OCI-LY3 (cell line): ENCODE results near the gene WNT11.

ENCODE experiments used
- H2AFZ ChIP-seq: fragments of 200-600, 300-600 bp; shearing (Covaris generic); 2 replicates; pipeline ENCODE4 v1.6.0; 2014; ENCODE audit warnings: antibody characterized with exemption, low read depth, low read length
- H3K27ac ChIP-seq: fragments of 200-600, 300-600 bp; sonication (generic); 2 replicates; pipeline ENCODE4 v1.5.1; 2014; ENCODE audit warnings: mild to moderate bottlenecking, low read length, moderate library complexity, mixed read lengths
- H3K27me3 ChIP-seq: fragments of 200-600, 300-600 bp; sonication (generic); 2 replicates; pipeline ENCODE4 v1.6.1; 2014; ENCODE audit warnings: low read depth, low read length, mixed read lengths
- H3K36me3 ChIP-seq: fragments of 200-600, 300-600 bp; sonication (generic); replicated peaks from 2 replicates; pipeline ENCODE3; 2014; ENCODE audit warnings: low read depth, low read length, mixed read lengths
- H3K4me1 ChIP-seq: fragments of 300-600, 200-600 bp; sonication (generic); 2 replicates; pipeline ENCODE4 v1.6.1; 2014; ENCODE audit warnings: low read length, mixed read lengths
- H3K4me2 ChIP-seq: fragments of 200-600, 300-600 bp; sonication (generic); 2 replicates; pipeline ENCODE4 v1.6.1; 2014; ENCODE audit warnings: low read length, mixed read lengths
- H3K4me3 ChIP-seq: fragments of 300-600, 200-600 bp; sonication (generic); 2 replicates; pipeline ENCODE4 v1.5.1; 2014; ENCODE audit warnings: antibody characterized with exemption, mild to moderate bottlenecking, low read length, moderate library complexity
- H3K79me2 ChIP-seq: fragments of 300-600, 200-600 bp; shearing (Covaris generic); 2 replicates; pipeline ENCODE4 v1.6.1; 2014; ENCODE audit warnings: mild to moderate bottlenecking, low read length, mixed read lengths
- H3K9ac ChIP-seq: fragments of 300-600, 200-600 bp; shearing (Covaris generic); 2 replicates; pipeline ENCODE4 v1.6.0; 2014; ENCODE audit warnings: mild to moderate bottlenecking, low read length, moderate library complexity
- H3K9me3 ChIP-seq: fragments of 200-600, 300-600 bp; shearing (Covaris generic); 2 replicates; pipeline ENCODE4 v1.6.1; 2014; ENCODE audit warnings: low read length, mixed read lengths; ENCODE audit not compliant: insufficient read depth
- H4K20me1 ChIP-seq: fragments of 200-600, 300-600 bp; sonication (generic); 2 replicates; pipeline ENCODE4 v1.6.1; 2016; ENCODE audit warnings: low read length, mixed read lengths; ENCODE audit not compliant: insufficient read depth
- EZH2phosphoT487 ChIP-seq: fragments of 200-600 bp; shearing (Covaris generic); IDR thresholded peaks from 2 replicates; pipeline ENCODE4 v1.6.1; 2018; ENCODE audit warnings: antibody characterized with exemption, mixed run types, low read depth
- TF ChIP-seq, protein P1 (sequence below): fragments of 200-600, 300-600 bp; sonication (generic); IDR thresholded peaks from 2 replicates; pipeline ENCODE4 v1.5.1; 2014; ENCODE audit warnings: antibody characterized with exemption, low read length, low read depth

The WNT11 gene

DNA sequence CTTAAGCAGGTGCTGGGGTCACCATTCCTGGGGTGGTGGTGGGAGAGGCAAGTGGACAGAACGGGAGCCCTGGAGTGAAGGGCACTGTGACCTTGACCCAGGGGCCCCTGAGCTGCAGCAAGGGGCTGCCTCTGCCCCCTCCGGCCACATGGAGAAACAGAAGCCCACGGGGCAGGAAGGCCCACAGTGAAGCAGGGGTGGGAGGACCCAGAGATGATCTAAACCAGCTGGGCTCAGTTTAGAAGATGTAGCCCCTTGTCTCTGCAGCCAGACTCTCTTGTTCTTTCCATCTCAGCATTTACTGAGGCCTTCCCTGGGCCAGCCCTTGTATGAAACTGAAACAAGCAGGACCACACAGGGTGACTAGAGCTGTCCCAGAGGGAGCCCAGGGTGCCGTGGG, 30.5 kb downstream of the WNT11 start:
- Histone ChIP-seq H4K20me1 (no peaks in the 10 kb centered on the region), H3K9me3 (no peaks in the 10 kb centered on the region), H3K36me3 (no peaks in the 10 kb centered on the region), H3K4me3 (no peak overlapping the region), H3K9ac (no peak overlapping the region), H3K27me3 (no peaks in the 10 kb centered on the region), H3K4me2 (no peak overlapping the region), H3K4me1 (no peaks in the 10 kb centered on the region), H3K79me2 (no peaks in the 10 kb centered on the region), H3K27ac (no peak overlapping the region), H2AFZ (no peak overlapping the region)
- TF ChIP-seq EZH2phosphoT487, result no peak
- TF ChIP-seq, protein P1, sequence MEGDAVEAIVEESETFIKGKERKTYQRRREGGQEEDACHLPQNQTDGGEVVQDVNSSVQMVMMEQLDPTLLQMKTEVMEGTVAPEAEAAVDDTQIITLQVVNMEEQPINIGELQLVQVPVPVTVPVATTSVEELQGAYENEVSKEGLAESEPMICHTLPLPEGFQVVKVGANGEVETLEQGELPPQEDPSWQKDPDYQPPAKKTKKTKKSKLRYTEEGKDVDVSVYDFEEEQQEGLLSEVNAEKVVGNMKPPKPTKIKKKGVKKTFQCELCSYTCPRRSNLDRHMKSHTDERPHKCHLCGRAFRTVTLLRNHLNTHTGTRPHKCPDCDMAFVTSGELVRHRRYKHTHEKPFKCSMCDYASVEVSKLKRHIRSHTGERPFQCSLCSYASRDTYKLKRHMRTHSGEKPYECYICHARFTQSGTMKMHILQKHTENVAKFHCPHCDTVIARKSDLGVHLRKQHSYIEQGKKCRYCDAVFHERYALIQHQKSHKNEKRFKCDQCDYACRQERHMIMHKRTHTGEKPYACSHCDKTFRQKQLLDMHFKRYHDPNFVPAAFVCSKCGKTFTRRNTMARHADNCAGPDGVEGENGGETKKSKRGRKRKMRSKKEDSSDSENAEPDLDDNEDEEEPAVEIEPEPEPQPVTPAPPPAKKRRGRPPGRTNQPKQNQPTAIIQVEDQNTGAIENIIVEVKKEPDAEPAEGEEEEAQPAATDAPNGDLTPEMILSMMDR, result no peak

DNA sequence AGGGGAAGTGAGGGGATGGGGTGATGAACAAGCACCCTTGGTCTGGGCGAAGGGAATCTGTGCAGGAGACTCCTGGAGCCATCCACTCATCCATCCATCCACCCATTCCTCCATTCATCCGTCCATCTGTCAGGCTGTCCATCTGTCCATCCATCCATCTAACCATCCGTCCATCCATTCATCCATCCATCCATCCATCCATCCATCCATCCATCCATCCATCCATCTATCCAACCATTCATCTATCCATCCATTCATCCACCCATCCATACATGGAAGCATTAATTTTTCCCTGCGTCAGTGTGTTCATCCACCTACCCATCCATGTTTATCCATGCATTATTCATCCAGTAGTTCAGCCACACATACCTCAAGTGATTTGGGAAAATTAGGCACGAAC, 32.0 kb downstream of the WNT11 start:
- no peaks in the 10 kb centered on the region for H3K9me3 ChIP-seq
- no peak overlapping the region for H3K4me3 ChIP-seq
- H2AFZ ChIP-seq, result no peak overlapping the region
- H3K79me2 ChIP-seq, result no peaks in the 10 kb centered on the region
- H3K27me3 ChIP-seq, result no peaks in the 10 kb centered on the region
- H3K4me2 ChIP-seq, result no peak overlapping the region
- H3K9ac ChIP-seq, result no peak overlapping the region
- H3K4me1 ChIP-seq, result no peaks in the 10 kb centered on the region; the same call in 1 of the 2 replicates
- H3K36me3 ChIP-seq, result no peaks in the 10 kb centered on the region
- no peak overlapping the region for H3K27ac ChIP-seq
- TF ChIP-seq EZH2phosphoT487, result no peak
- TF ChIP-seq, protein P1, result no peak
- no peaks in the 10 kb centered on the region for H4K20me1 ChIP-seq

DNA sequence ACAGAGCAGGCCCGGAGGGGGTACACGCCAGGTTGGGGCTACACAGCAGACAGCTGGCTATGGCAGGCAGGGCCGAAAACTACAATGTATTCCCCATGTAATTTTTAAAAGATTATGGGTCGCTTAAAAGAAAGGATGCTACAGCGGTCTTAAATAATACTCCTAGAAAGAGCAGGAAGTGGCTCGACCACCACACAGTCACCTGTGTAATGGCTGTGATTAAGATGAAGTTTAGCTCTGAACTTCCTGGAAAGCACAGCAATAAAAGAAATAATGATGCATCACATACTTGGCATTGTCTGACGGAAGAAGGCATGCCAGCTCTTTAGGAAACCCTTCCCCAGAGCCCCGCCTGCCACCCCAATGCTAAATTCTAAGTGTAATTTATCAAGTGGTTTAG, 32.6 kb downstream of the WNT11 start:
- Histone ChIP-seq H2AFZ (no peak overlapping the region), H3K27me3 (no peaks in the 10 kb centered on the region), H3K27ac (no peak overlapping the region), H3K36me3 (no peaks in the 10 kb centered on the region), H3K4me2 (no peak overlapping the region), H3K4me1 (no peaks in the 10 kb centered on the region; the same call in 1 of the 2 replicates), H3K4me3 (no peak overlapping the region), H3K79me2 (no peaks in the 10 kb centered on the region), H3K9ac (no peak overlapping the region), H3K9me3 (no peaks in the 10 kb centered on the region), H4K20me1 (no peaks in the 10 kb centered on the region)
- no peak for TF ChIP-seq EZH2phosphoT487
- TF ChIP-seq, protein P1, result no peak

DNA sequence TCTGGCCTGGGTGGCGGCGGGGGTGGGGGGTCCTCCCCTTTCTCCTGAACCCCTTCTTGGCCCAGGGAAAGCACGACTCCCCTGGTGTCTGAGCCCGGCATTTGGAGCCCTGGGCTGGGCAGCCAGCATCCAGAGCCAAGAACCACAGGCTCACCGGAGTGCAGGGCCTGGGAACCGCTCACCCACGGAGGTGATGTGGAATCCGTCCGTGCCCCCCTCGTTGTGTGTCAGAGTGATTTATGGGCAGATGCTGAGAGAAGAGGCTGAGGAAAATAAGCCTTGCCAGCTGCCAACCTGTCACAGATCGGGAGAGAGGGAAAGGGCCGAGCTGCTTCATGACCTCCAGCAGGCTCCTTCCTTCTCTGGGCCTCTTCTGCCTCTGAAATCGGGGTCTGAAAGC, 33.7 kb downstream of the WNT11 start:
- Histone ChIP-seq H3K79me2 (no peaks in the 10 kb centered on the region), H3K9me3 (no peaks in the 10 kb centered on the region), H3K4me2 (no peak overlapping the region), H2AFZ (no peak overlapping the region), H4K20me1 (no peaks in the 10 kb centered on the region), H3K36me3 (no peaks in the 10 kb centered on the region), H3K27ac (no peak overlapping the region), H3K4me1 (no peaks in the 10 kb centered on the region; the same call in 1 of the 2 replicates), H3K9ac (no peak overlapping the region), H3K27me3 (no peaks in the 10 kb centered on the region), H3K4me3 (no peak overlapping the region)
- TF ChIP-seq, protein P1, result no peak
- no peak for TF ChIP-seq EZH2phosphoT487
